BJ (cell line): Measurements from ENCODE around the gene GFOD1. TPM values are rescaled to one million over a fixed set of nuclear protein-coding genes. Genes with fewer than 3 reads are reported as not detected.

Source experiments
- CTCF ChIA-PET: fragments of 350-600 bp; formaldehyde crosslinking; extraction: SDS; loops from one replicate; lab custom pipeline; 2021; ENCODE audit warnings: antibody characterized with exemption, inconsistent platforms; lab: Yijun Ruan, JAX
- POLR2A ChIA-PET: fragments of 300-600 bp; sonication (Branson Sonifier 250); formaldehyde crosslinking; extraction: SDS; loops from one replicate; lab custom pipeline; 2021; ENCODE audit warnings: antibody characterized with exemption; lab: Charles Lee
- DNase-seq: peaks from one replicate; pipeline ENCODE4 v3.0.0-alpha.2; 2011; ENCODE audit warnings: low read depth
- H3K27me3 ChIP-seq: 2 replicates; pipeline ENCODE4 v1.6.0; 2011; ENCODE audit warnings: low read length; ENCODE audit not compliant: control insufficient read depth, insufficient read depth
- H3K36me3 ChIP-seq: 2 replicates; pipeline ENCODE4 v1.5.1; 2011; ENCODE audit warnings: low read length; ENCODE audit not compliant: control insufficient read depth, insufficient read depth
- H3K4me3 ChIP-seq: 2 replicates; pipeline ENCODE4 v1.5.1; 2011; ENCODE audit warnings: low read depth, mild to moderate bottlenecking, control low read depth, low read length
- CTCF ChIP-seq: IDR thresholded peaks from 2 replicates; pipeline ENCODE4 v1.5.1; 2011; ENCODE audit warnings: low read depth, mild to moderate bottlenecking, control low read depth, inconsistent platforms, low read length, moderate library complexity; ENCODE audit not compliant: insufficient read depth
- polyA plus RNA-seq: library from polyadenylated mRNA; depleted of rRNA; stranded (reverse); fragments of >200 nt; gene quantifications from 2 replicates; pipeline ENCODE4 v1.2.3, GENCODE V29; 2011

Gene GFOD1
- polyA plus RNA-seq, 1 experiment, result 0.76 TPM

GRCh38 chr6:13484138-13484708 is 3.2 kb downstream of the GFOD1 start:
- no peak for DNase-seq
- CTCF ChIA-PET, result interaction anchor here (1.4 kb wide), 2 partner anchors 8 to 11 kb away, joined by 3 to 4 read pairs; no protein-coding TSS in a partner anchor
- POLR2A ChIA-PET, result no interaction called here
- no peak overlapping the region for H3K4me3 ChIP-seq
- TF ChIP-seq CTCF, result no peak
- H3K36me3 ChIP-seq, result no peaks in the 10 kb centered on the region
- no peaks in the 10 kb centered on the region for H3K27me3 ChIP-seq

- Histone ChIP-seq H3K36me3 (no peaks in the 10 kb centered on the region), H3K4me3 (no peak overlapping the region), H3K27me3 (no peaks in the 10 kb centered on the region)
- TF ChIP-seq CTCF, result no peak
- POLR2A ChIA-PET, result no interaction called here
- DNase-seq, result no peak
- CTCF ChIA-PET, result interaction anchor here (0.6 to 0.8 kb wide), 3 partner anchors 38 to 126 kb away, joined by 3 to 4 read pairs (median 3); no protein-coding TSS in a partner anchor
Measured at GRCh38 chr6:13480631-13481501, 6.5 kb downstream of the GFOD1 start.

GRCh38 chr6:13479971-13480434 is 7.4 kb downstream of the GFOD1 start:
- ChIA-PET POLR2A (no interaction called here), CTCF (no interaction called here)
- no peak overlapping the region for H3K4me3 ChIP-seq
- no peaks in the 10 kb centered on the region for H3K27me3 ChIP-seq
- DNase-seq, result no peak
- no peaks in the 10 kb centered on the region for H3K36me3 ChIP-seq
- TF ChIP-seq CTCF, result no peak

- no peak for TF ChIP-seq CTCF
- no peaks in the 10 kb centered on the region for H3K36me3 ChIP-seq
- H3K27me3 ChIP-seq, result no peaks in the 10 kb centered on the region
- ChIA-PET POLR2A (no interaction called here), CTCF (no interaction called here)
- no peak for DNase-seq
- no peak overlapping the region for H3K4me3 ChIP-seq
Measured at GRCh38 chr6:13479206-13479800, 8.1 kb downstream of the GFOD1 start.

- CTCF ChIA-PET, result no interaction called here
- H3K27me3 ChIP-seq, result no peaks in the 10 kb centered on the region
- POLR2A ChIA-PET, result no interaction called here
- H3K36me3 ChIP-seq, result no peaks in the 10 kb centered on the region
- no peak for DNase-seq
- no peak for TF ChIP-seq CTCF
- no peak overlapping the region for H3K4me3 ChIP-seq
Measured at GRCh38 chr6:13478525-13478966, 8.9 kb downstream of the GFOD1 start.
